MCF 10A (cell line): ENCODE measurements around the gene ELP5. TPM values are rescaled to one million over a fixed set of nuclear protein-coding genes. Genes with fewer than 3 reads are reported as not detected.

ENCODE experiments used
- BruUV-seq: library from RNA; stranded (reverse); fragments of 400-500 nt; replicated peaks from 2 replicates; lab custom pipeline; 2021; lab: Mats Ljungman, UMichigan
- CTCF ChIA-PET: fragments of 300-600 bp; sonication (Branson Sonifier 250); formaldehyde crosslinking; extraction: SDS; loops from one replicate; lab custom pipeline; 2021; ENCODE audit warnings: antibody characterized with exemption, inconsistent platforms; lab: Yijun Ruan, JAX
- POLR2A ChIA-PET: fragments of 300-600, 350-650 bp; sonication (Branson Sonifier 250); formaldehyde crosslinking; extraction: SDS; loops from one replicate; lab custom pipeline; 2020; ENCODE audit warnings: antibody characterized with exemption, inconsistent platforms; lab: Yijun Ruan, JAX
- DNase-seq: peaks from one replicate; pipeline ENCODE4 v3.0.0-alpha.2; 2018; ENCODE audit not compliant: unreplicated experiment
- H3K27ac Mint-ChIP-seq: one replicate; pipeline ENCODE4 v1.8.0; 2022; ENCODE audit warnings: mild to moderate bottlenecking, low read depth, mixed read lengths; ENCODE audit not compliant: unreplicated experiment
- H3K27me3 Mint-ChIP-seq: one replicate; pipeline ENCODE4 v1.8.0; 2022; ENCODE audit warnings: mixed read lengths; ENCODE audit not compliant: insufficient read depth, unreplicated experiment
- H3K36me3 Mint-ChIP-seq: one replicate; pipeline ENCODE4 v1.8.0; 2022; ENCODE audit warnings: mild to moderate bottlenecking, moderate library complexity, mixed read lengths; ENCODE audit not compliant: insufficient read depth, unreplicated experiment
- H3K4me1 Mint-ChIP-seq: one replicate; pipeline ENCODE4 v1.8.0; 2022; ENCODE audit warnings: mixed read lengths; ENCODE audit not compliant: insufficient read depth, unreplicated experiment
- H3K4me3 Mint-ChIP-seq: one replicate; pipeline ENCODE4 v1.8.0; 2022; ENCODE audit warnings: mild to moderate bottlenecking, moderate library complexity, mixed read lengths; ENCODE audit not compliant: unreplicated experiment
- H3K9me3 Mint-ChIP-seq: one replicate; pipeline ENCODE4 v1.8.0; 2022; ENCODE audit warnings: mixed read lengths; ENCODE audit not compliant: unreplicated experiment
- intact Hi-C: fragments of 100-400 bp; cut with micrococcal nuclease; formaldehyde crosslinking; loops from 2 replicates; pipeline ENCODE4 v1.14.1; 2022
- total RNA-seq: library from RNA; stranded (reverse); gene quantifications from 2 replicates; pipeline ENCODE4 v1.2.3, GENCODE V29; 2022
- TF ChIP-seq, protein P1 (sequence below): fragments of 200-600 bp; IDR thresholded peaks from one replicate; pipeline ENCODE4 v1.8.0; 2022; ENCODE audit warnings: antibody characterized with exemption, mild to moderate bottlenecking; ENCODE audit not compliant: unreplicated experiment

The ELP5 gene
- total RNA-seq, 1 experiment from 2014 or later = 91.3 TPM

DNA sequence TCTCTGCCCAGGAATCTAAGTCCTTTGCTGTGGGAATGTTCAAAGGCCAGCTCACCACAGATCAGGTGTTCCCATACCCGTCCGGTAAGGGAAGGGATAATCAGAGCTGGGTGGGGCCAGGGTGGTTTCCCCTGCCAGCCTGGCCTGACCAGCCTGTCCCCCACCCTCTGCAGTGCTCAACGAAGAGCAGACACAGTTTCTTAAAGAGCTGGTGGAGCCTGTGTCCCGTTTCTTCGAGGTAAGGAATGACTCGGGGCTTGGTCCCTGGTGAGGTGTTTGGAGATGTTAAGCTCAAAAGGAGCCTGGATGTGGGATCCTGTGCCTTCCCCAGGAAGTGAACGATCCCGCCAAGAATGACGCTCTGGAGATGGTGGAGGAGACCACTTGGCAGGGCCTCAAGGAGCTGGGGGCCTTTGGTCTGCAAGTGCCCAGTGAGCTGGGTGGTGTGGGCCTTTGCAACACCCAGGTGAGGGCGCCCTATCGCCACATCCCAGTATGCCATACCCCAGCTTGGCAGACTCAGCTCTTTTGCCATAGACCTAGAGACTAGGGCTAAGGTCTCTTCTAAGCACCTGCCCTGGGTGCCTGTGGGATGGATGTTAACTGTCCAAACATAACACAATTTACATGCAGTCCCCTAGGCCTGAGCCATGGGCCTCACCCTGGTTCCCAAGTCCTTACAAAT is 31.3 kb upstream of the ELP5 start:
- H3K4me1 Mint-ChIP-seq = peaks cover 35% of the 10 kb centered on the region
- H3K4me3 Mint-ChIP-seq = peak overlapping the region; percentile 86
- TF ChIP-seq, protein P1, sequence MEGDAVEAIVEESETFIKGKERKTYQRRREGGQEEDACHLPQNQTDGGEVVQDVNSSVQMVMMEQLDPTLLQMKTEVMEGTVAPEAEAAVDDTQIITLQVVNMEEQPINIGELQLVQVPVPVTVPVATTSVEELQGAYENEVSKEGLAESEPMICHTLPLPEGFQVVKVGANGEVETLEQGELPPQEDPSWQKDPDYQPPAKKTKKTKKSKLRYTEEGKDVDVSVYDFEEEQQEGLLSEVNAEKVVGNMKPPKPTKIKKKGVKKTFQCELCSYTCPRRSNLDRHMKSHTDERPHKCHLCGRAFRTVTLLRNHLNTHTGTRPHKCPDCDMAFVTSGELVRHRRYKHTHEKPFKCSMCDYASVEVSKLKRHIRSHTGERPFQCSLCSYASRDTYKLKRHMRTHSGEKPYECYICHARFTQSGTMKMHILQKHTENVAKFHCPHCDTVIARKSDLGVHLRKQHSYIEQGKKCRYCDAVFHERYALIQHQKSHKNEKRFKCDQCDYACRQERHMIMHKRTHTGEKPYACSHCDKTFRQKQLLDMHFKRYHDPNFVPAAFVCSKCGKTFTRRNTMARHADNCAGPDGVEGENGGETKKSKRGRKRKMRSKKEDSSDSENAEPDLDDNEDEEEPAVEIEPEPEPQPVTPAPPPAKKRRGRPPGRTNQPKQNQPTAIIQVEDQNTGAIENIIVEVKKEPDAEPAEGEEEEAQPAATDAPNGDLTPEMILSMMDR = peak; percentile 63
- no peaks in the 10 kb centered on the region for H3K27me3 Mint-ChIP-seq
- ChIA-PET CTCF (interaction anchor here (0.6 to 2.0 kb wide), 6 partner anchors 11 to 76 kb away, joined by 3 to 9 read pairs (median 4); partner anchors contain the start of genes DVL2, PHF23 and SLC2A4), POLR2A (interaction anchor here (0.6 to 9.0 kb wide), 17 partner anchors 16 to 668 kb away, joined by 3 to 278 read pairs (median 6); partner anchors contain the start of genes CTDNEP1, DVL2, GABARAP and MPDU1)
- H3K27ac Mint-ChIP-seq = peak overlapping the region; percentile 96
- no TSS peak for BruUV-seq
- H3K9me3 Mint-ChIP-seq = no peaks in the 10 kb centered on the region
- H3K36me3 Mint-ChIP-seq = peaks cover 58% of the 10 kb centered on the region
- intact Hi-C loops = loop anchor here (1.0 kb wide), 1 partner anchor 76 kb away; no protein-coding TSS in a partner anchor
- peak; percentile 70 for DNase-seq

DNA sequence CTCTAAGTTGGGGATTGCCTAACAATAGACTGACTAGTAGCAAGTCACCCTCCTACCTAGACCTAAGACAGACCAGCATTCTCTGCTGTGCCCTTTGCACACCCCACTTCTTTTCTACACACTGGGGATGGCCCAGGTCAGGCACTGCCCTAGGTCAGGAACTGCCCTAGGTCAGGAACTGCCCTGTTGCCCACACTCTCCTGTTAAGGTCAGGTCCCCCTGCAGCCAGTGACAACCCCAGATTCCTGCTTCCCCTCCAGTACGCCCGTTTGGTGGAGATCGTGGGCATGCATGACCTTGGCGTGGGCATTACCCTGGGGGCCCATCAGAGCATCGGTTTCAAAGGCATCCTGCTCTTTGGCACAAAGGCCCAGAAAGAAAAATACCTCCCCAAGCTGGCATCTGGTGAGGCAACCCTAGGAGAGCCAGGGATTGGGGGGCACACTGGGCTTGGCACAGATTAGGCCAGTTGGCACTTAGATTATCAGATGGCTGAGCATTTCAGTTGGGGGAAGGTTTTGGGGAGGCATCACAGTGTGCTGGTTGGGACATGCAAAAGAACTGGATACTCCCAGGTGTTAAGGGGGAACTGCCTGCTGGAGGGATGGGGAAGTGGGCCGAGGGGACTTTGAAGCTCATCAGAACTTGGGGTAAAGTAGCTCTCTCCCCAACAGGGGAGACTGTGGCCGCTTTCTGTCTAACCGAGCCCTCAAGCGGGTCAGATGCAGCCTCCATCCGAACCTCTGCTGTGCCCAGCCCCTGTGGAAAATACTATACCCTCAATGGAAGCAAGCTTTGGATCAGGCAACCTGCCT is 30.5 kb upstream of the ELP5 start:
- intact Hi-C loops = loop anchor here (1.0 kb wide), 1 partner anchor 75 kb away; no protein-coding TSS in a partner anchor

DNA sequence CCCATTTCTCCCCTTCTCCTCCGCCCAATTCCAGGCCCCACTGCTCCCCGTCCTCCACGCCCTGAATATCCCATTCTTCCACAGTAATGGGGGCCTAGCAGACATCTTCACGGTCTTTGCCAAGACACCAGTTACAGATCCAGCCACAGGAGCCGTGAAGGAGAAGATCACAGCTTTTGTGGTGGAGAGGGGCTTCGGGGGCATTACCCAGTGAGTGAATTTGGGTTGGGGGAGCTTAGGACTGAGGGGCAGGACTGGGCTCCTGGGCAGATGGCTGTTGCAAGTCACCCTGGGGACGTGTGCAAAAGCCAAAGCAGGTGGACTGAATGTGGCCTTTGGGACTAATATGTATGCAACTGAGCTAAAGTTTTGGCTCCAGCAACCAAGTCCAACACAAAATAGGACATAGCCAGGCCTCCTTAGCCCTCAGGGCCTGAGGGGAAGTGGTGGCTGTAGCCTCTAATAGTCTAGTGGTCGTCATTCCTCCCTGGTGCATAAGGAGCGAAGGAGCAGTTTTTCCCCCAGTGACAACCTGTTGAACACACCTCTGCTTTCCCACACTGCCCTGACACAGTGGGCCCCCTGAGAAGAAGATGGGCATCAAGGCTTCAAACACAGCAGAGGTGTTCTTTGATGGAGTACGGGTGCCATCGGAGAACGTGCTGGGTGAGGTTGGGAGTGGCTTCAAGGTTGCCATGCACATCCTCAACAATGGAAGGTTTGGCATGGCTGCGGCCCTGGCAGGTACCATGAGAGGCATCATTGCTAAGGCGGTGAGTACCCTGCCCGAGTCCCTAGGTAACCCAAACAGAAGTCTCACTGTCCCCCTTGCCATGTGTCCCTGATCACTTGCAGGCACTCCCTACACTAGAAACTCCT is 29.7 kb upstream of the ELP5 start:
- H3K9me3 Mint-ChIP-seq = no peaks in the 10 kb centered on the region
- DNase-seq = no peak
- H3K27ac Mint-ChIP-seq = no peak overlapping the region
- intact Hi-C loops = no loop called here
- H3K36me3 Mint-ChIP-seq = peaks cover 68% of the 10 kb centered on the region
- no TSS peak for BruUV-seq
- TF ChIP-seq, protein P1 = no peak
- CTCF ChIA-PET = interaction anchor here (0.9 kb wide), 2 partner anchors 10 to 33 kb away, joined by 3 to 4 read pairs; no protein-coding TSS in a partner anchor
- peaks cover 25% of the 10 kb centered on the region for H3K4me1 Mint-ChIP-seq
- H3K4me3 Mint-ChIP-seq = no peak overlapping the region
- no peaks in the 10 kb centered on the region for H3K27me3 Mint-ChIP-seq
- POLR2A ChIA-PET = interaction anchor here (1.0 to 9.0 kb wide), 4 partner anchors 14 to 186 kb away, joined by 3 to 278 read pairs (median 10); partner anchors contain the start of genes DVL2, GABARAP, PHF23 and SLC16A13

More for the DNA sequence above, 30.5 kb upstream of the ELP5 start:
- POLR2A ChIA-PET = interaction anchor here (0.7 to 9.0 kb wide), 12 partner anchors 15 to 669 kb away, joined by 3 to 278 read pairs (median 7); partner anchors contain the start of genes CTDNEP1, DVL2, GABARAP and MPDU1
- Mint-ChIP-seq H3K36me3 (peaks cover 60% of the 10 kb centered on the region), H3K4me3 (peak overlapping the region; percentile 86), H3K27ac (peak overlapping the region; percentile 96), H3K27me3 (no peaks in the 10 kb centered on the region), H3K9me3 (no peaks in the 10 kb centered on the region), H3K4me1 (peaks cover 27% of the 10 kb centered on the region)
- TF ChIP-seq, protein P1 = no peak
- CTCF ChIA-PET = interaction anchor here (0.6 to 2.0 kb wide), 5 partner anchors 10 to 75 kb away, joined by 3 to 9 read pairs (median 5); partner anchors contain the start of genes DVL2 and PHF23
- BruUV-seq = TSS peak; percentile 6
- DNase-seq = no peak
